GM12891 (cell line): ENCODE data around the gene TXNDC12.

Source experiments
- DNase-seq: peaks from one replicate; pipeline ENCODE4 v3.0.0; 2011; ENCODE audit warnings: low spot score; ENCODE audit not compliant: insufficient read length
- FAIRE-seq: peaks from 2 replicates; lab custom pipeline; 2011; peaks lifted over from hg19 to GRCh38; lab: Jason Lieb, UNC
- PAX5 ChIP-seq: IDR thresholded peaks from 2 replicates; pipeline ENCODE4 v1.6.1; 2011; ENCODE audit warnings: low read length, moderate library complexity, mild to moderate bottlenecking; ENCODE audit not compliant: insufficient read depth, severe bottlenecking
- POLR2A ChIP-seq: IDR thresholded peaks from 2 replicates; pipeline ENCODE4 v1.6.1; 2011; ENCODE audit warnings: low read depth, low read length, control low read depth
- POLR2AphosphoS5 ChIP-seq: IDR thresholded peaks from 2 replicates; pipeline ENCODE4 v1.6.1; 2011; ENCODE audit warnings: low read depth, low read length, control low read depth
- POU2F2 ChIP-seq: IDR thresholded peaks from 2 replicates; pipeline ENCODE4 v1.6.1; 2011; ENCODE audit warnings: low read depth, mild to moderate bottlenecking, control low read depth, low read length, moderate library complexity
- SPI1 ChIP-seq: IDR thresholded peaks from 2 replicates; pipeline ENCODE4 v1.6.1; 2011; ENCODE audit warnings: low read depth, low read length, control low read depth
- TAF1 ChIP-seq: IDR thresholded peaks from 2 replicates; pipeline ENCODE4 v1.6.1; 2011; ENCODE audit warnings: low read depth, low read length, control low read depth

Gene TXNDC12

GRCh38 chr1:51976846-51977602 lies 78.0 kb downstream of the TXNDC12 start:
- TF ChIP-seq SPI1 (no peak), POLR2AphosphoS5 (no peak), PAX5 (no peak), POU2F2 (no peak), TAF1 (no peak), POLR2A (no peak)
- FAIRE-seq (peak; percentile 56), DNase-seq (no peak)

GRCh38 chr1:51973587-51974474 lies 81.2 kb downstream of the TXNDC12 start:
- peak; percentile 77 for FAIRE-seq

More at GRCh38 chr1:51973587-51974474, 81.2 kb downstream of the TXNDC12 start:
- no peak for TF ChIP-seq PAX5
- TF ChIP-seq POLR2AphosphoS5 = no peak
- TF ChIP-seq SPI1 = no peak
- no peak for TF ChIP-seq POU2F2
- TF ChIP-seq POLR2A = no peak
- no peak for TF ChIP-seq TAF1
- no peak for DNase-seq
